ENCODE measurements around the gene CTNNA3. TPM values are rescaled to one million over a fixed set of nuclear protein-coding genes. Genes with fewer than 3 reads are reported as not detected.

The CTNNA3 gene
- total and polyA plus RNA-seq, 7 donors, result under 0.01 to 4.6 (median 2.4) TPM; not detected in 1

DNA sequence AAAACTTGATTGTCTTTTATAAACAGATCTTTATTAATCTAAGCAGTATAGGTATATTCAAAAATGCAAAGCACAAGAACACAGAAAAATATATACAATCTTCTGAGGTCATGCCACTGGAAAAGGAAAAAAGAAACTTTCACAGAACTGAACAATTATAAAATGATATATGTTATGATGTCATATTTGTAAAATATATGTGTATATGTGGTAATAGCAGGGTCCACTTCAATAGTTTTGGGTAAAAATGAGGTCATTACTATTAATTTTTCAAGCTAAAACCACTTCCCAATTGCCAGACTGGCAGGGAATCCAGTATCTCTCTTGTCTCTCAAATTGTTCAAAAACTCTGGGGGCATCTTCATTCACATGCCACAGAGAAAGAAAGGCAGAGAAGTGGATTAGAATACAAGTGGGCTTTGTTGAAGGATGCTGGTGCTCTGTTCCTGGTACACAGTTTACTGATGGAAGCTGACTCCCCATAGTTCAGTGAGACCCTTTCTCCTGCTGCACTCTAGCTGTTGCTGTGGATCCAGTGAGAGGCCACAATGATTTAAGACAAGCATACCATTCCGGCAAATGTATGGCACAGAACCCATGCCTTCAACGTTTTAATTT is 19.7 kb downstream of the CTNNA3 start:
- WGBS, 2 donors, result 61 to 67% methylated on average over 2 of the region's 2 CpGs
- H3K27ac ChIP-seq, result no peak overlapping the region
- no peak overlapping the region for H3K4me3 ChIP-seq
- no peaks in the 10 kb centered on the region for H3K4me1 ChIP-seq
- no peaks in the 10 kb centered on the region for H3K9me3 ChIP-seq
- H3K36me3 ChIP-seq, result no peaks in the 10 kb centered on the region
- TF ChIP-seq POLR2A (IDR thresholded peaks at IDR 0.05) (no peak), EP300 (IDR thresholded peaks at IDR 0.05) (no peak), POLR2AphosphoS5 (IDR thresholded peaks at IDR 0.05) (no peak)
- TF ChIP-seq, protein P1, sequence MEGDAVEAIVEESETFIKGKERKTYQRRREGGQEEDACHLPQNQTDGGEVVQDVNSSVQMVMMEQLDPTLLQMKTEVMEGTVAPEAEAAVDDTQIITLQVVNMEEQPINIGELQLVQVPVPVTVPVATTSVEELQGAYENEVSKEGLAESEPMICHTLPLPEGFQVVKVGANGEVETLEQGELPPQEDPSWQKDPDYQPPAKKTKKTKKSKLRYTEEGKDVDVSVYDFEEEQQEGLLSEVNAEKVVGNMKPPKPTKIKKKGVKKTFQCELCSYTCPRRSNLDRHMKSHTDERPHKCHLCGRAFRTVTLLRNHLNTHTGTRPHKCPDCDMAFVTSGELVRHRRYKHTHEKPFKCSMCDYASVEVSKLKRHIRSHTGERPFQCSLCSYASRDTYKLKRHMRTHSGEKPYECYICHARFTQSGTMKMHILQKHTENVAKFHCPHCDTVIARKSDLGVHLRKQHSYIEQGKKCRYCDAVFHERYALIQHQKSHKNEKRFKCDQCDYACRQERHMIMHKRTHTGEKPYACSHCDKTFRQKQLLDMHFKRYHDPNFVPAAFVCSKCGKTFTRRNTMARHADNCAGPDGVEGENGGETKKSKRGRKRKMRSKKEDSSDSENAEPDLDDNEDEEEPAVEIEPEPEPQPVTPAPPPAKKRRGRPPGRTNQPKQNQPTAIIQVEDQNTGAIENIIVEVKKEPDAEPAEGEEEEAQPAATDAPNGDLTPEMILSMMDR (IDR thresholded peaks at IDR 0.05), result no peak
- DNase-seq, result no peak
- intact Hi-C loops (cut with DNase I), result no loop called here
- H3K27me3 ChIP-seq, result no peaks in the 10 kb centered on the region

DNA sequence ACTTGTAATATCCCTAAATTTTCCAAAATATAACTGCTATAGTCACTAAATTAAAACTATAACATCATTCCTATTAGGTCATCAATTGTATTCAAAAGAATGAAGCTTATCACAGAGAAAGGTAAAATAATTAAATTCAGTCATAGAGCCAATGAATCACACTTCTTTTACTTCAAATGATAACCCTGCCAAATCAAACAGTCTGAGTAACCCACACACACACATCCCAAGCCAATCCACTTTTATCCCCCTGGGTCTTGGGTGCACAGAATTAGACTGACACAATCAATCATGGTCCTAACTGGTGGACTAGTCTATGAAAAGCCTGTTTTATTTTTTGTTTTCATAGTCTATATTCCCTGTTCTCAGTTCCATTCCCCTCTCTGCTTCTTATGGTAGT is 25.6 kb downstream of the CTNNA3 start:
- Histone ChIP-seq H3K36me3 (no peaks in the 10 kb centered on the region), H3K4me1 (peaks cover 0 to 31% (median 12%) of the 10 kb centered on the region in 4 donors), H3K4me3 (no peak overlapping the region), H3K9me3 (no peaks in the 10 kb centered on the region), H3K27ac (peak overlapping the region in 1 of 4 donors; percentile 39), H3K27me3 (no peaks in the 10 kb centered on the region)
- intact Hi-C loops (cut with DNase I), result no loop called here
- DNase-seq, result no peak
- no peak for TF ChIP-seq POLR2A (IDR thresholded peaks at IDR 0.05)
- TF ChIP-seq, protein P1 (IDR thresholded peaks at IDR 0.05), result no peak
- TF ChIP-seq EP300 (IDR thresholded peaks at IDR 0.05), result no peak
- TF ChIP-seq POLR2AphosphoS5 (IDR thresholded peaks at IDR 0.05), result no peak

DNA sequence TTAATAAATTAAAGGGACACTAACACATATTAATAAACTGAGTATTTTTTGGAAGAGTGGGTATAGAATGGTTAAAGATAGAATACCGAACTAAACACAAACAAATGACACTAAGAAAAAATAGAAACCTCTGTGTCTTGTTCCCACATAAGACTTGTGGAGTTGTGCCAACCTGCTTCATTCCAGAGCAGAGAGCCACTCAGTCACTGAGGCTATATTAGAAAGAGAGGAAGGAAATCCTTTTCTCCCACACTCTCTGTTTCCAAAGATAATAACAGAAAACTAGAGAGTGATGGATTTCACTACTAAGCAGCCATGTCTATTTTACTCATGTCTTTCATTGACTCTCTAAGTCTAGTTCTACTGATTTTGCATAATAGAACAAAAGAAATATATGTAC is 26.0 kb downstream of the CTNNA3 start:
- Histone ChIP-seq H3K4me3 (no peak overlapping the region), H3K4me1 (peaks cover 3 to 35% (median 12%) of the 10 kb centered on the region in 4 donors), H3K36me3 (no peaks in the 10 kb centered on the region), H3K27me3 (no peaks in the 10 kb centered on the region), H3K9me3 (no peaks in the 10 kb centered on the region), H3K27ac (peak overlapping the region in 1 of 4 donors; percentile 39)
- TF ChIP-seq EP300 (IDR thresholded peaks at IDR 0.05) (no peak), POLR2AphosphoS5 (IDR thresholded peaks at IDR 0.05) (no peak), POLR2A (IDR thresholded peaks at IDR 0.05) (no peak)
- TF ChIP-seq, protein P1 (IDR thresholded peaks at IDR 0.05), result no peak
- WGBS, 2 donors, result 38 to 61% methylated on average over 1 of the region's 1 CpG
- intact Hi-C loops (cut with DNase I), result loop anchor here (5.0 kb wide), 1 partner anchor 92 kb away; no protein-coding TSS in a partner anchor
- DNase-seq, result no peak

DNA sequence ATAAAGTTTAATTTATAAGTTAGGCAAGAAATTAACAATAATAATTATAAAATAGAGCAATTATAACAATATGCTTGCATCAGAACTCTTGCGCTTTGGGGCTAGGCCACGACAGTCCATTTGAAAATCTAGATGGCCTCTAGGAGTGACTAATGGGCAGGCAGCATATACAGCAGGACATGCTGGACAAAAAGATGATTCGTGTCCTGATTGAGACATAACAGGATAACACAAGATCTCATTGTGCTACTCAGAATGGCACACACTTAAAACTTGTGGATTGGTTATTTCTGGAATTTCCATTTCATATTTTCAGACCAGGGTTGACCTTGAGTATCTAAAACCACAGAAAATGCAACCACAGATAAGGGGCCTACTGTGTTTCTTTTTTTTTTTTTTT is 27.5 kb downstream of the CTNNA3 start:
- no peaks in the 10 kb centered on the region for H3K27me3 ChIP-seq
- H3K27ac ChIP-seq, result no peak overlapping the region
- TF ChIP-seq POLR2AphosphoS5 (IDR thresholded peaks at IDR 0.05) (no peak), EP300 (IDR thresholded peaks at IDR 0.05) (no peak), POLR2A (IDR thresholded peaks at IDR 0.05) (no peak)
- TF ChIP-seq, protein P1 (IDR thresholded peaks at IDR 0.05), result no peak
- H3K4me1 ChIP-seq, result peaks cover 3 to 46% (median 21%) of the 10 kb centered on the region in 4 donors
- intact Hi-C loops (cut with DNase I), result loop anchor here (5.0 kb wide), 1 partner anchor 94 kb away; no protein-coding TSS in a partner anchor
- no peak for DNase-seq
- no peaks in the 10 kb centered on the region for H3K9me3 ChIP-seq
- WGBS, 2 donors, result 86% methylated on average over 3 of the region's 3 CpGs
- H3K4me3 ChIP-seq, result no peak overlapping the region
- no peaks in the 10 kb centered on the region for H3K36me3 ChIP-seq
